Cardiac fibroblast (primary cell): Measurements from ENCODE around the gene KRTAP4-8.
"Not testable (repeated sequence)": the region's sequence is repeated elsewhere in the genome, so short reads cannot be mapped to it uniquely, and the experiment has no call there.

Source experiments
- DNase-seq, 2 donors: peaks; one replicate each; pipeline versions ENCODE4 v3.0.0 to v3.0.0-alpha.2; 2010; ENCODE audit warnings: low read depth in 2 of 2
- H3K4me3 ChIP-seq, 2 donors: replicated peaks in 1 of 2; 1 replicate in 1 of 2; 2 replicates in 1 of 2; pipeline ENCODE4 v1.5.1; 2011; ENCODE audit warnings: low read depth in 2 of 2, low read length in 2 of 2, mild to moderate bottlenecking in 2 of 2, moderate library complexity in 1 of 2
- TF ChIP-seq, protein P1 (sequence below): IDR thresholded peaks from one replicate; pipeline ENCODE4 v1.5.1; 2011; ENCODE audit warnings: low read depth, mild to moderate bottlenecking, low read length, inconsistent platforms

Gene KRTAP4-8

DNA sequence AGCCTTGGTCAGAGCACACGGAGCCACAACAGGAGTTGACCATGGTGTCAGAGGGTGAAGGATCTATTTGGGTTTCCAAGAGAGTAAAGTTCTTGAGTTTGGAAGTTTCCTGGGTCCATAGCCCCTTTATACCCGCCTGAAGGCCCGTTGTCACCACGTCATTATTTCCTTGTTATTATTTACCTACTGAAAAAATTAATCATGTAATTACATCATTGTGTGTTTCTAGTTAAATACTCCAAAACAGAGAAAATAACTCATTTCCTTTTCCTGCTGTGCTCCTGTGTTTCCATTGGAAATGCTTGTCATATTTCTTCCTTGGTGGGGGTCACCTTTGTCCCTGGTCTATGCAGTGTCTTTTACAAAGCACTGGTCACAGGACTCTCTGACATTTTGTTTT is at the start of gene KRTAP4-8:
Gene KRTAP4-8 (minus strand): TSS at position 101 of the 400 bp plus-strand sequence. CDS start 58 bp downstream, at position 43.
- DNase-seq = no peak
- H3K4me3 ChIP-seq = no peak within 1 kb of the TSS
- TF ChIP-seq, protein P1, sequence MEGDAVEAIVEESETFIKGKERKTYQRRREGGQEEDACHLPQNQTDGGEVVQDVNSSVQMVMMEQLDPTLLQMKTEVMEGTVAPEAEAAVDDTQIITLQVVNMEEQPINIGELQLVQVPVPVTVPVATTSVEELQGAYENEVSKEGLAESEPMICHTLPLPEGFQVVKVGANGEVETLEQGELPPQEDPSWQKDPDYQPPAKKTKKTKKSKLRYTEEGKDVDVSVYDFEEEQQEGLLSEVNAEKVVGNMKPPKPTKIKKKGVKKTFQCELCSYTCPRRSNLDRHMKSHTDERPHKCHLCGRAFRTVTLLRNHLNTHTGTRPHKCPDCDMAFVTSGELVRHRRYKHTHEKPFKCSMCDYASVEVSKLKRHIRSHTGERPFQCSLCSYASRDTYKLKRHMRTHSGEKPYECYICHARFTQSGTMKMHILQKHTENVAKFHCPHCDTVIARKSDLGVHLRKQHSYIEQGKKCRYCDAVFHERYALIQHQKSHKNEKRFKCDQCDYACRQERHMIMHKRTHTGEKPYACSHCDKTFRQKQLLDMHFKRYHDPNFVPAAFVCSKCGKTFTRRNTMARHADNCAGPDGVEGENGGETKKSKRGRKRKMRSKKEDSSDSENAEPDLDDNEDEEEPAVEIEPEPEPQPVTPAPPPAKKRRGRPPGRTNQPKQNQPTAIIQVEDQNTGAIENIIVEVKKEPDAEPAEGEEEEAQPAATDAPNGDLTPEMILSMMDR = no peak

DNA sequence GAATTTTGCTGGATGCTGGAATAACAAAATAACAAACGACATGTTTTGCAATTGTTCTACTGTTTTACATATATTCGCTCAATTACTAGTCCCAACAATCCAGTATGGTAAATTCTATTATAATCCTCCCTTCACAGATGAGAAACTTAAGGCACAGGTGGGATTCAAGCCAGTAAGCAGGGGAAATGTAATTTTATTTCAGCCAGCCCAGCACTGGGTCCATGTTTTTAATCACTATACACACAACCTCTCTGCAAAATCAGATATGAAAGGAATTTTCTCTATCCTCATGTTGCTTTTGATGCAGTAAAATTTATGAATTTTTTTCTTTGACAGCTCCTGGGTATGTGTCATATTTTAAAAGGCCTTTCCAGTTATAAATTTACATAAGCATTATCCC is 47.3 kb upstream of the KRTAP4-8 start:
- TF ChIP-seq, protein P1 = no peak
- H3K4me3 ChIP-seq = no peak overlapping the region
- no peak for DNase-seq

DNA sequence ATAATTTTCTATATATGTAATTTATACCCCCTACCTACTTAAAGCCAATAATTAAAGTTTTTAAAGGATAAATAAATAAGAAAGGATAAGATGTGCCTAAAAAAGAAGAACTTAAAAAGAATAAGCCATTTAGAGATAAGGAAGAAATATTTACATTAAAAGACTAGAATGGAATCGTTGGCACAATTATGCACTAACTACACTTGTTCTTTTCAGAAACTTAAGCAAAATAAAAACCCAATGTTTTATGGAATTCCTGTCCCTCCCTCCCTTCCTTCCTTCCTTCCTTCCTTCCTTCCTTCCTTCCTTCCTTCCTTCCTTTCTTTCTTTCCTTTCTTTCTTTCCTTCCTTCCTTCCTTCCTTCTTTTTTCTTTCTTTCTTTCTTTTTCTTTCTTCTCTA is 46.9 kb upstream of the KRTAP4-8 start:
- H3K4me3 ChIP-seq = no peak overlapping the region
- DNase-seq = no peak
- TF ChIP-seq, protein P1 = no peak

DNA sequence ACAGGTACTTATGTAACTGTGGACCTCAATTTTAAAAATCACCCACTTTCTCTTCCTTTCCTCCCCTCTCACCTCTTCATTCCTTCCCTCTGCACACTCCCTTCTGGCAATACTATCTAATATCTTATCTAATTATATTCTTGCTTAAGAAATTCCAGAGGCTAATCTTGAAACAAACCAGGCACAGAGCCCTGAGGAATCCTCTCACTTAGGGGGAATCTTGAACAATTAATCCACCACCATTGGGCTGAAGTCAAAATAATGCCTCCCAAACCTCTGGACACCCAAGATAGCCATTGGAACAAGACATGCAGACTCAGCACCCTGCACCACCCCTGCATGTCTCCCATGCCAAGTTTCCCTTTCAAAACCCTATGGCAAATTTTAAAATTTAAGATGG is 43.4 kb upstream of the KRTAP4-8 start:
- no peak for DNase-seq
- H3K4me3 ChIP-seq = no peak overlapping the region
- TF ChIP-seq, protein P1 = no peak

DNA sequence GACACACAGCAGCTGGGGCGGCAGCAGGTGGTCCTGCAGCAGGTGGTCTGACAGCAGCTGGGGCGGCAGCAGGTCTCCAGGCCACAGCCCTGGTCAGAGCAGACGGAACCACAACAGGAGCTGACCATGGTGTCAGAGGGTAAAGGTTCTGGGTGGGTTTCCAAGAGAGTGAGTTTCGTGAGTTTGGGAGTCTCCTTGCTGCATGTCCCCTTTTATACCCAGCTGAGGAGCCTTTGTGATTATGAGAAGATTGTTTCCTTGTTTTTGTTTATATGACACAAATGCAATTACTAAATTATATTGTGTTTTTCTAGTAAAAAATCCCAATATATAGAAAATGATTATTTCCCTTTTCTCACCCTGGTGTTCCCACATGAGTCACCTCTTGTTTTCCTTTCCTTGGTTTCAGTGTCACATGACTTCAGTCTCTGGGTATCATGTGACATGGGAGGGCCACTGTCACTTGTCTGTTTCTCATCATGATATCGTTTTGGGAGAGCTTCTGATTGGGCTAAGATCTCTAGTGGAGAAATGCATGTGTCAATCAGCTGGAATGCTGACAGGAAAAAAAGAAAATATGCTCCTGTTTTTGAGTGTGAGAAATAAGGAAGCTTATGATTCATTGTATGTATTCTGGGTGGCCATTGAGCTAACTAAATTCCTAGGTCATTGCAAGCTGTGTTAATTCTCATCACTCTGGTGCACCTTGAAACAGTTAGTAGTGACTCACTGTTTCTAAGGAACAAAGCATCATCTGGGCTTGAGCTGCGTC is 42.6 kb upstream of the KRTAP4-8 start, which contains the start of gene KRTAP4-6:
Gene KRTAP4-6 (minus strand): TSS at position 185 of the 772 bp plus-strand sequence. CDS start 57 bp downstream, at position 128.
- no peak within 1 kb of the TSS for H3K4me3 ChIP-seq
- TF ChIP-seq, protein P1 = no peak
- peak in 1 of 2 donors; percentile 70 for DNase-seq

DNA sequence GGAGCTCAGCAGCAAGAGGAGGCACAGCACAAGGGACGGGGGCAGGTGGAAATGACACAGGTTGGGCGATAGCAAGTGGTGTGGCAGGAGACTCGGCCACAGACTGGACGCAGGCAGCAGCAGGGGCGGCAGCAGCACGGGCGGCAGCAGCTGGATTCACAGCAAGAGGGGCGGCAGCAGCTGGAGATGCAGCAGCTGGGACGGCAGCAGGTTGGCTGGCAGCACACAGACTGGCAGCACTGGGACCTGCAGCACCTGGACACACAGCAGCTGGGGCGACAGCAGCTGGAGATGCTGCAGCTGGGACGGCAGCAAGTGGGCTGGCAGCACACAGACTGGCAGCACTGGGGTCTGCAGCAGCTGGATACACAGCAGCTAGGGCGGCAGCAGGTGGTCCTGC is 41.9 kb upstream of the KRTAP4-8 start:
- not testable (repeated sequence) for DNase-seq, H3K4me3 ChIP-seq

DNA sequence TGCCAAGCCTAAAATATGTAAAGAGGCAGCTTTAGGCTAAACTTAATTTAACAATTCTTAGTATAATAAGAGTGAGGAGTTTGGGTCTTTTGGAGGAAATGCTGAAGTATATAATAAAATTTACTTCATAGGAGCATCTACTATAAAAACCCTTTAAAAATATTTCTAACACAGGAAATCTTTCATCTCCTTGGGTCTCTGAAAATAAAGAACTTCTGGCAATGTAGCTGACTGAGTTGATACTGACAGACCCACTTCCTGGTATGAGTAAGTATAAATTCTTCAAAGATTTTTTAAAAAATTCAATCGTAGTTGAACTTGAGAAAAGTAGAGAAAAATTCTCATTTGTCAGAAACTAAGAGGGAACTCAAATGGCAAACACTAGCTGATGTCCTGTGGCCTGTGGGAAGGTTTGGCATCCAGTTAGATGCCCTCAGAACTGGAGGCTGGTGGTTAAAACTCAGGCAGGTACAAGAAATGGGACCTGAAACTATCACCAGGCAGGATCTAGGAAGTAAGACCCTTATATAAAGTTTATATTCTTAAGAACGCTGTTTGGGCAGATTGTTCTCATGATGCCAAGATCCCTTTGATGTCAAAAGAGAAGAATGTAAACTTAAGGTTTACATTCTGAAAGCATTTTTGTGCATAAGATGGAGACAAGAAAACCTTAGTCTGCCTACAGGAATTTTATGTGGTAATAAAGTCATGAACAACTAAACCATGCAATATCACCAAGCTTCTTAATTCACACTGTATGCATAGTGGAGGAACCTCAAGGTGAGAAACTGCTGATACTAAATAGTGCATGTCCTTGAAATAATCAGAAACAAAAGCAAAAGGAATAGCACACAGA is 36.2 kb upstream of the KRTAP4-8 start:
- no peak for DNase-seq
- TF ChIP-seq, protein P1 = no peak
- H3K4me3 ChIP-seq = no peak overlapping the region
